ENCODE data around the gene VAV1. TPM values are rescaled to one million over a fixed set of nuclear protein-coding genes. Genes with fewer than 3 reads are reported as not detected.
"Not testable (repeated sequence)": the region's sequence is repeated elsewhere in the genome, so short reads cannot be mapped to it uniquely, and the experiment has no call there.

The VAV1 gene
- total and polyA plus RNA-seq, 2 of the 8 experiments (the other 6 are each of a cell fraction or from before 2014, with no cell fraction given) = 0.21 to 0.22 TPM

GRCh38 chr19:6771648-6772027, 870 bp upstream of the VAV1 start:
- not testable (repeated sequence) for H4K20me1 ChIP-seq (replicated peaks in 1 of 2; ENCODE audit: control insufficient read depth in 1 of 2, insufficient read depth in 2 of 2, low read length in 2 of 2); H3K18ac ChIP-seq (ENCODE audit: extremely low read depth, low read length); H4K5ac ChIP-seq (ENCODE audit: insufficient read length, low read depth, low read length); DNase-seq (ENCODE audit: low read depth in 1 of 2, low spot score in 2 of 2); H3K4me3 ChIP-seq (ENCODE audit: extremely low read depth in 1 of 4, insufficient read depth in 2 of 4, low read depth in 3 of 4, low read length in 4 of 4); H3K14ac ChIP-seq (ENCODE audit: insufficient read length); H3K27me3 ChIP-seq (replicated peaks in 1 of 4; ENCODE audit: control insufficient read depth in 3 of 4, extremely low read depth in 1 of 4, insufficient read depth in 3 of 4, low read length in 3 of 4); H2BK12ac ChIP-seq (ENCODE audit: low read depth, low read length); H3K9ac ChIP-seq (replicated peaks in 1 of 4; ENCODE audit: extremely low read depth in 1 of 4, low read depth in 3 of 4, low read length in 3 of 4); H3K56ac ChIP-seq (replicated peaks; ENCODE audit: insufficient read length, low read depth, low read length); H3K27ac ChIP-seq (ENCODE audit: low read depth, low read length); H2BK15ac ChIP-seq (ENCODE audit: low read length); H3K9me3 ChIP-seq (ENCODE audit: insufficient read depth in 2 of 2, low read depth in 1 of 2, low read length in 1 of 2); H2AK5ac ChIP-seq (ENCODE audit: low read depth, low read length); H3K4me2 ChIP-seq (ENCODE audit: insufficient read depth in 1 of 2, low read depth in 2 of 2, low read length in 2 of 2); H2BK120ac ChIP-seq (replicated peaks; ENCODE audit: low read depth, low read length); H4K91ac ChIP-seq (replicated peaks; ENCODE audit: insufficient read length, low read length); H3K23ac ChIP-seq (ENCODE audit: insufficient read length); H3K79me2 ChIP-seq (ENCODE audit: control insufficient read depth in 1 of 2, insufficient read depth in 2 of 2, low read length in 2 of 2); H2BK5ac ChIP-seq (ENCODE audit: low read depth, low read length); H3K4ac ChIP-seq (replicated peaks; ENCODE audit: insufficient read length, low read depth, low read length); H4K8ac ChIP-seq (ENCODE audit: extremely low read depth, insufficient read depth, low read length); H2BK20ac ChIP-seq (ENCODE audit: low read length); FAIRE-seq; H3K36me3 ChIP-seq (ENCODE audit: control insufficient read depth in 2 of 4, insufficient read depth in 4 of 4, low read length in 3 of 4); H2AFZ ChIP-seq (ENCODE audit: low read length); H3K79me1 ChIP-seq (ENCODE audit: low read depth, low read length)
- POLR2A ChIA-PET (ENCODE audit: partially characterized antibody) = interaction anchor here (0.9 to 1.1 kb wide), 3 partner anchors 8 to 34 kb away, joined by 3 to 4 read pairs (median 4); partner anchors contain the start of gene GPR108
- Histone ChIP-seq H3K23me2 (ENCODE audit: low read depth, low read length) (peaks cover 17% of the 10 kb centered on the region), H3K4me1 (replicated peaks in 1 of 4; ENCODE audit: control insufficient read depth in 3 of 4, insufficient read depth in 4 of 4, low read length in 3 of 4) (peaks cover under 1 to 13% (median 3%) of the 10 kb centered on the region in 4 experiments)
- WGBS, 2 experiments (ENCODE audit: extremely low coverage in 1 of 2, insufficient coverage in 1 of 2, insufficient read length in 1 of 2, insufficient replicate concordance in 2 of 2, low coverage in 1 of 2, low lambda C conversion rate in 2 of 2, missing lambda C conversion rate in 1 of 2) = 80% methylated on average over 1 of the region's 7 CpGs; no CpG with 5 or more reads in 1 of the 2 experiments
- CTCF ChIA-PET (ENCODE audit: partially characterized antibody) = interaction anchor here (1.1 to 4.3 kb wide), 6 partner anchors 10 to 92 kb away, joined by 3 to 31 read pairs (median 4); partner anchors contain the start of gene GPR108

Data from H1 (cell line).